ENCODE measurements around the gene TLE4. TPM values are rescaled to one million over a fixed set of nuclear protein-coding genes. Genes with fewer than 3 reads are reported as not detected.

The TLE4 gene
- total and polyA plus RNA-seq, 2 of the 13 experiments (the other 11 are each of a cell fraction or from before 2014, with no cell fraction given), result 2.0 to 2.3 TPM

GRCh38 chr9:79571309-79572031 lies at the start of gene TLE4 (continued):
- TF ChIP-seq GPBP1L1 (CRISPR knock-in tag; IDR thresholded peaks at IDR 0.05) (no peak), ZNF792 (CRISPR knock-in tag; IDR thresholded peaks at IDR 0.05) (no peak), KLF16 (CRISPR knock-in tag; IDR thresholded peaks at IDR 0.05) (0 out of 4 replicates have a peak, but pooled peaks of 1 of the 2 experiments have one; percentile 20), ZNF362 (CRISPR knock-in tag; IDR thresholded peaks at IDR 0.05; ENCODE audit: borderline replicate concordance) (no peak), ONECUT2 (CRISPR knock-in tag; IDR thresholded peaks at IDR 0.05) (no peak), ARID3A (IDR thresholded peaks at IDR 0.05; ENCODE audit: low read depth, low read length) (peak; percentile 79), ZSCAN21 (CRISPR knock-in tag; IDR thresholded peaks at IDR 0.05; ENCODE audit: borderline replicate concordance) (no peak), SUZ12 (IDR thresholded peaks at IDR 0.05; ENCODE audit: low read depth, low read length) (peak; percentile 72), XRCC5 (optimal IDR thresholded peaks at IDR 0.05; ENCODE audit: low read length) (peak; percentile 27), GTF3A (CRISPR knock-in tag; conservative IDR thresholded peaks at IDR 0.05) (no peak), ZSCAN20 (CRISPR knock-in tag; IDR thresholded peaks at IDR 0.05; ENCODE audit: borderline replicate concordance) (no peak), TFDP2 (CRISPR knock-in tag; IDR thresholded peaks at IDR 0.05) (peak; percentile 90), TEAD3 (CRISPR knock-in tag; optimal IDR thresholded peaks at IDR 0.05; ENCODE audit: borderline replicate concordance) (peak; percentile 5), TCF7L2 (IDR thresholded peaks at IDR 0.05; ENCODE audit: low read depth, low read length) (no peak), ZKSCAN5 (CRISPR knock-in tag; IDR thresholded peaks at IDR 0.05) (no peak), YEATS4 (CRISPR knock-in tag; IDR thresholded peaks at IDR 0.05; ENCODE audit: borderline replicate concordance) (0 out of 2 replicates have a peak, but pooled peaks have one; percentile 30), RNF219 (CRISPR knock-in tag; IDR thresholded peaks at IDR 0.05) (no peak), TGIF2 (CRISPR knock-in tag; IDR thresholded peaks at IDR 0.05) (peak; percentile 85; the same call in 1 of the 2 replicates), MBNL3 (CRISPR knock-in tag; conservative IDR thresholded peaks at IDR 0.05) (no peak), ZNF10 (CRISPR knock-in tag; IDR thresholded peaks at IDR 0.05; ENCODE audit: borderline replicate concordance, low read depth) (no peak), ZNF20 (CRISPR knock-in tag; IDR thresholded peaks at IDR 0.05) (no peak)

Measured in HepG2 (cell line).